Central memory CD4-positive, alpha-beta T cell (primary cell): ENCODE results near the gene MASTL.
A peak's percentile ranks its signal among the peaks of the same experiment; 100 is the strongest.
"Not testable (repeated sequence)": the region's sequence is repeated elsewhere in the genome, so short reads cannot be mapped to it uniquely, and the experiment has no call there.

Source experiments
- DNase-seq: peaks from one replicate; pipeline ENCODE4 v3.0.0; 2022
- total RNA-seq, 3 experiments: gene quantifications; one replicate each; lab custom pipeline; 2026; lab: John Stamatoyannopoulos, UW

Gene MASTL
- 15.0 to 75.1 (median 25.5) reads per million in 3 experiments for total RNA-seq

GRCh38 chr10:27155066-27155754, at the start of gene MASTL:
TSS of gene MASTL (plus strand) at chr10:27155352. CDS start at chr10:27155427, 75 bp downstream.
- DNase-seq = peak; percentile 96

- no peak for DNase-seq
These were observed 47.0 kb upstream of the MASTL start for GRCh38 chr10:27108165-27108564.

DNA sequence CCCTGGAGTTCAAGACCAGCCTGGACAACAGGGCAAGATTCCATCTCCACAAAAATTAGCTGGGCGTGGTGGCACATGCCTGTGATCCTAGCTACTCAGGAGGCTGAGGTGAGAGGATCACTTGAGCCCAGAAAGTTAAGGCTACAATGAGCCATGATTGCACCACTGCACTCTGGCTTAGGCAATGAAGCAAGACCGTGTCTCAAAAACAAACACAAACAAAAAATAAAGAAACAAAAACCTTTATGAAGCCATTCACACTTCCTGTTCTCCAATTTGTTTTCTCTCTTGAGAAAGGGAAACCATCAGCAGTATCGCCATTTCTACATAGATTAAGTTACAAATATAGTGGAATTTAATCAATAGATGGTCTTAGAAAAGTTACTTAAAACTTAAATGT, 20.8 kb upstream of the MASTL start:
- no peak for DNase-seq

- DNase-seq = no peak
These were observed 16.9 kb upstream of the MASTL start for GRCh38 chr10:27138277-27138676.

- DNase-seq = no peak
These were observed 11.5 kb upstream of the MASTL start for GRCh38 chr10:27143686-27144085.

DNA sequence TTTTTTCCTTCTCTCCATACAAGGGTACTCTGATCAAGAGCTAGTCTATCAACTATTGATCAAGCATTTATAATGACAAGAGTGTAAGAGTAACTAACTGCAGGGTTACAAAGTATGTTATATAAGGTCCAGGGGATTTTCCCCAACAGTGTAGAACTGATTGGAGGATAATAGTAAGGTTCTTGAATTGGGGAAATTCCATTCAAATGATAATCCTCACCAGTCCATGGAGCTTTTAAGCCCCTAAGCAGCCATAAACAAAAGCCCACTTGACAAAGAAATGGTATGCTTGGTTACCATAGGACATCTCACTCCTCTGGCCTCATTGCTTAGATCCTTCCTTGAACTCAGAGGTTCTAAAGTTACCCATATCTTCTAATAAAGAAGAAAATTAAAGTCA, 9.2 kb upstream of the MASTL start:
- DNase-seq = no peak

GRCh38 chr10:27147701-27148100, 7.5 kb upstream of the MASTL start:
- no peak for DNase-seq

- no peak for DNase-seq
These were observed 4.9 kb upstream of the MASTL start for GRCh38 chr10:27150261-27150660.

- DNase-seq = no peak
These were observed 2.5 kb upstream of the MASTL start for GRCh38 chr10:27152687-27153086.

DNA sequence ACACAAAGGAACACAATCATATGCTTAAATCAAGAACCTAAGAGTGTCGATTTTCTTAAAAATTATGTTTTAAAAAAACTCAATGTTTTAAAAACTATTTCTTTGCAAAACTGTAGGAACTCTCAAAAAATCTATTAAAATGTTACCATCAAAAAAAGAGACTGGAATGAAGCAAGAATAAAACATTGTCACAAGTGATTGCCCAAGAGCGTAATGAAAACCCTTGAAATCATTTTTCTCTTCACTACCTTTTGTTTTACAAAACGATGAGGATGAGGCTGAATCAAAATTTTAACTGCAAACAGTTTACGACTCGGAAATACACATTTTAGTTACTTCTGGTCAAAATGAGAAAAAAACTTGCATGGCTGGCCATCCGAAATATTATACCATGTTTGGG, 1.8 kb upstream of the MASTL start:
- DNase-seq = no peak

DNA sequence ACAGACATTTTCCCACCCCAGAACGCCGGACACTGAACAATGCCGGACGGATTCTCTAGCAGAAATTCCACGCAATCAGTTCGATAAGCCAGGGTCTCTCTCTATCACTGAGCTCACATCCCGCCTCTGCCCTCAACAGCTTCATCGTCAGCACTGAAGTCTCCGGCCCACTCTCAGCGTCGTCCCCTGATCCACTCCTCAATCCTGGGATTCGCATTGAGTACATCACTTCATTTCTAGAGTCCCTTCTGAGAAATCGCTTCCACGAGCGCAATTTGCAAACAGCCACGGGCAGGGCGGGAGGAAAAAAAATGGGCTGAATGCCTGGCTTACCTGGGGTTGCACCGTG, 1.3 kb upstream of the MASTL start:
- no peak for DNase-seq

GRCh38 chr10:27156566-27156965, 1.4 kb downstream of the MASTL start:
- DNase-seq = not testable (repeated sequence)

DNA sequence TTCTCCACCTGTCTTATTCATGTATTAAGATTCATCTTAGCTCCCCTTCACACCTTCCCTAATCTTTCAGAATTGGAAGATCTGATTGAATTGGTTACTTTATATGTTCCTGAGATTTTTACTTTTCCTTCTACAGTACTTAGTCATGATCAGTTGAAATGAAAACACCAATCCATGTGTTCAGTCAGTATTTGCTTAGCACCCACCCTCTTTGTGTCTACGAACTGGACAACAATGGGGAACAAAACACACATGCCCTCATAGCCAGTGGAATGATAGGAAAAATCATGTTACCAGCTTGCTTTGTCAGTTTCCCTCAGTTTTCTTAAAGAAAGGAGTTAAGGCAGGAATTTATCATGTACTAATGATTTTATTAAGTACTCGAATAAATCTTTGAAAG, 2.0 kb downstream of the MASTL start:
- no peak for DNase-seq

GRCh38 chr10:27158421-27158820, 3.3 kb downstream of the MASTL start:
- DNase-seq = no peak

DNA sequence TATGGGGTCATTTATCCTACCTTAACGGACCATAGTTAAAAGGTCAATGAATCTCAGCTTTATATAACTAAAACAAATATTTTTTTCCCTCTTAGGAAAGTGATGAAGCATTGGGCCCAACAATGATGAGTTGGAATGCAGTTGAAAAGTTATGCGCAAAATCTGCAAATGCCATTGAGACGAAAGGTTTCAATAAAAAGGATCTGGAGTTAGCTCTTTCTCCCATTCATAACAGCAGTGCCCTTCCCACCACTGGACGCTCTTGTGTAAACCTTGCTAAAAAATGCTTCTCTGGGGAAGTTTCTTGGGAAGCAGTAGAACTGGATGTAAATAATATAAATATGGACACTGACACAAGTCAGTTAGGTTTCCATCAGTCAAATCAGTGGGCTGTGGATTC, 14.7 kb downstream of the MASTL start:
- no peak for DNase-seq

DNA sequence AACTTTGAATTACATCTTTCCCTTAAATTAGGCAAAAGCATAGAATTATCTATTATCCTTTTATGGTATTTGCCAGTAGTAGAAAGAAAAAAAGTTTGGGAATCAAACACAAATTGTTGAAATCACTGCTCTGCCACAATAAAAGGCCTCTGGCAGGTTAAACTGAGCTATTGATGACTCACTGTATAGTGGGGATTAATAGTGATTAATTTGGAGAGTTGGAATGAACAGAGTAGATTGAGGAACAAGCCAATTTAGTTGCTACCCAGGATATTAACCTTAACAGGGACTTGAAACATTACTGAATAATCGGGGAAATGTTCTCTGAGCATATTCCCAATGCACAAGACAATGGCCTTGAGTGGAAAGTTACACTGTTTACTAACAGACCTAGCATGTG, 33.1 kb downstream of the MASTL start:
- DNase-seq = no peak

- no peak for DNase-seq
These were observed 33.7 kb downstream of the MASTL start for GRCh38 chr10:27188897-27189296.

DNA sequence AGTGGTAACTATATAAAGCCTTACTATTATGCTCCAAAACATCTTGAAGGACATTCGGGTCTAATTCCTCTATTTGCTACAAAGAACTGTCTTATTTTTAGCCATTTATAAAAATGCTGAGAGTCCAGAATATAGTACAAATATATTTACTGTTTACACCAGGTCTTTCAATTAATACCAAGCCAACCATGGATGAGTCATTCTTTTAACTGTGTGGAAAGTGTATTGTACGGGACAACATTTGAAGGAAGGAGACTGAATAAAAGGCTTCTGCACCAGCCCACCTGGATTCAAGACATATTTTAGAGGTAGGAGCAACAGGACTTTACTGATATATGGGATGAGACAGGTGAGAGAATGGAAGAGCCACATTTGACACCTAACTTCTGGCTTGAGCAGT, 35.4 kb downstream of the MASTL start:
- no peak for DNase-seq

DNA sequence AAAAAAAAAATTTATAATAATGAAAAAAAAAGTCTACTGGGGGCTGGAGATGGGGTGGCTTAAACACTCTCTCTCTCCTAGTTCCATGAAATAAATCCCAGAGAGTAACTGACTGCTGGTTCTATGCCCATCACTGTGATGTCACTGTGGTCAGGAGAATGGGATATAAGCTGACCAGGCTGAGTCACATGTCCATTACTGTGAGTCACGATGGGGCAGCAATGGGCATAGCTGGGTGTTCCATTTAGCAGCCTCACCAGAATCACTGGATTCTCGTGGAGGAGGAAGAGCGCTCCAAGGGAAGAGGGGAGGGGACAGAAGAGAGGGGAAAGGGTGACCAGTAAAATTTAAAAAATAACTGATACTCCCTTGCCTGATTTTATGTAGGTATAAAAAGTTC, 37.1 kb downstream of the MASTL start:
- no peak for DNase-seq

GRCh38 chr10:27197980-27198620, 42.9 kb downstream of the MASTL start:
- DNase-seq = no peak

DNA sequence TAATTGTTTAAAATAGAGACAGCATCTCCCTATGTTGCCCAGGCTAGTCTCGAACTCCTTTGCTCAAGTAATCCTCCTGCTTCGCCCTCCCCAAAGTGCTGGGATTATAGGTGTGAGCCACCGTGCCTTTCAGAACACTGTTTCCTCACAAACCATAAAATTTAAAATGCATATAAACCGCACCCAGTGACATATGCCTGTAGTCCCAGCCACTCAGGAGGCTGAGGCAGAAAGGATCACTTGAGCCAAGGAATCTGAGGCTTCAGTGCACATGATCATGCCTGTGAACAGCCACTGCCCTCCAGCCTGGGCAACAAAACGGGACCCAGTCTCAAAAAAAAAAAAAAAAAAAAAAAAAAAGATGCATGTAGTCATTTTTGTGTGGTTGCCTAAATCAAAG, 48.7 kb downstream of the MASTL start:
- DNase-seq = no peak

DNA sequence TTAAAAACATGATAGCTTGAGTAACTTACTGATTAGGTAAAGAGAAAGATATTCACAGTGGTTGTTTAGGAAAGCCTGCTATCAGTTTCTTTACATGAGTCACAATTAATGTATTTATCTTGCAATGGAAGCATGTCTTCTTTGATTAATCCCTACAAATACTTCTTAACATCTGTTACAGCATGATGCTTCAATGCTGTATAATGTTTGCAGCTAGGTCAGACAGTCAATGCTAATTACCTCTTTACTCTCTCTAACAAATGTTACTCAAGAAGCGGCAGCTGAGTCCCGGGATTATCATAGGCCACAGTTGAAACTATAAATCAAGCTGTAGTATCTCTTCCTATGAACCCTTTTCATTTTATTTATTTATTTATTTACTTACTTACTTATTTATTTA, 52.2 kb downstream of the MASTL start:
- DNase-seq = no peak

DNA sequence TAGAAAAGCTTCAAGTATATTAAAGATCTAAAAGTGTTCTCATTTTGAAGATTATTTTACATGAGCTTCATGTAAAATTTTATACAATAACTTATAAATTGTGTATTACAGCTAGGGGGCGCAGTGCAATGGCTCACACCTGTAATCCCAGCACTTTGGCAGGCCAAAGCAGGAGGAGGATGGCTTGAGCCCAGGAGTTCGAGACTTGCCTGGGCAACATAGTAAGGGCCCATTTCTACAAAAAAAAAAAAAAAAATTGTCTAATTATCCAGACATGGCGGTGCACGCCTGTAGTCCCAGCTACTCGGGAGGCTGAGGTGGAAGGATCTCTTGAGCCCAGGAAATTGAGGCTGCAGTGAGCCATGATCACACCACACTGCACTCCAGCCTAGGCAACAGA, 68.8 kb downstream of the MASTL start:
- peak; percentile 41 for DNase-seq

DNA sequence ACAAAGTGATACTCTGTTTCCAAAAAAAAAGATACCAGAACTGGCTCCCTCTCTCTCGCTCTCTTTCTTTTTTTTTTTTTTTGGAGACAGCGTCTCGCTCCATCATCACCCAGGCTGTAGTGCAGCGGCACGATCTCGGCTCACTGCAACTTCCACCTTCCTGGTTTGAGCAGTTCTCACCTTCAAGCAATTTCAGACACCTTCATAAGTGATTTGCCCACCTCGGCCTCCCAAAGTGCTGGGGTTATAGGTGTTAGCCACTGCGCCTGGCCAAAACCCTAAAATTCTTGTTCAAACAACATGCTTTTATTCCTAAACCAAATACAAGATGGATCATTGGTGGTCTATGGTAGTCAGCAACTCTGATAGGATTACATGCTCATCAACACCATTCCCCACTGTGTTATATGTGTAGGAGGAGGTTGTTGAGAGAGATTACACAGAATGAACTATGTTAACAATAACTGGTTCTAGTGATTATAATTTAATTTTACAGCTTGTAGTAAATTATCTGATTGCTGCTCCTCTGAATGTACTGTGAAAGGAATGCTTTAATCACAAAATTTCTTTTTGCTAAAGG, 69.9 kb downstream of the MASTL start:
- DNase-seq = no peak
